WTC11 (cell line): ENCODE data around the gene TEDC2. TPM values are rescaled to one million over a fixed set of nuclear protein-coding genes. Genes with fewer than 3 reads are reported as not detected.

ENCODE experiments used
- USF2 ChIP-seq: sonication (generic); formaldehyde crosslinking; IDR thresholded peaks from 2 replicates; pipeline ENCODE4 v1.8.1; 2023; ENCODE audit warnings: mild to moderate bottlenecking, missing genetic modification reagents, moderate library complexity
- ZNF532 ChIP-seq: fragments of 250-450 bp; sonication (Bioruptor Pico); IDR thresholded peaks from 2 replicates; pipeline ENCODE4 v1.9.0; 2021; ENCODE audit warnings: mild to moderate bottlenecking, borderline replicate concordance
- microRNA-seq: library from miRNA; unstranded; fragments of <30 nt; microRNA quantifications from one replicate; pipeline ENCODE4 v1.2.0, GENCODE V29; 2022; ENCODE audit warnings: borderline number of aligned reads
- total RNA-seq: library from RNA; stranded (reverse); gene quantifications from 3 replicates; pipeline ENCODE4 v1.2.3, GENCODE V29; 2021

The TEDC2 gene
- total RNA-seq, 1 experiment from 2014 or later: 61.6 TPM

DNA sequence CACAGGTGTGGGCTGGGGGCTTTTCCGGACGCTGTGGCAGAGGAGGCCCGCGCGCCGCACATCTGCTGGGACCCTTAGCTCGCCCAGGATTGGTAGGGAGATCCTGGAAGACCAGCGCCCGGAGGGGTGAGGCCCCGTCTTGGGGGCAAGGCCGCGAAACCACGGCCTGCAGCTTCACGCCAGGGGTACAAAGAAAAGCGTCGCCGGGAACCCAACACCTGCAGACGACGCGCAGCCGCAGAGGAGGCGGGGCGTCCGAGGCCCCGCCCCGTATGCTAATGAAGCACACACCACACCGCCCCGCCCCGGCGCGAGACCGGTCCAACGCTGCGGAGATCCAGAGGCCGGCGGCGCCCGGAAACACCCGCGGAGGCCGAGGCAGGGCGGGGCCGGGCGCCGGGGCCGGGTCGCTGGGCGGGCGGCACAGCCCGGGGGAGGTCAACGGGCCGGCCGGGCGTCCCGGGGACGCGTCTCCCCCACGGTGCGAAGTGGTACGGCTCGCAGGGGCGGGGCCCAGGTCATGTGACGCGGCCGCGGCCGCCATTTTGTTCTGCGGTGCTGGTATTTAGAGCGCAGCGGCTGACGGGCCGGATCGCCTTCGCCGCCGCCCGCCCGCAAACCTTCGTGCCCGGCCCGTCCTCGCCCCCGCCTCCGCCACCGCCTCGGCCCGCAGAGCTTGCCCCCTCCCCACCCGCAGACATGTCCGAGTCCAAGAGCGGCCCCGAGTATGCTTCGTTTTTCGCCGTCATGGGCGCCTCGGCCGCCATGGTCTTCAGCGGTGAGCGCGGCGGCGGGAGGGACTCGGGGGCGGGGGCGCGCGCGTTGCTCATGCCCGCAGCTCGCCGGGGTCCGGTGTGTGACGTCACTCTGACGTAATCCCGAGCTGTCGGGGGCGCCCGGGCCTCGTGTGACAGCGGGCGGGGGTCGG lies 53.8 kb downstream of the TEDC2 start, which contains the start of gene ATP6V0C (continued):
- TF ChIP-seq ZNF532 (no peak), USF2 (CRISPR knock-in tag) (peak; percentile 98)

Small RNAs within 50 kb of the gene (microRNA-seq; reads per million reads assigned to microRNA genes)
- gene MIR6767 (not detected), gene MIR6768 (3.5 reads per million, percentile 4 among the genes with 10 or more reads in this experiment)

Other genes starting within 250 kb of the TEDC2 start
- 12.5 to 15.2 TPM (median 13.6 TPM) in 3 replicates for gene BRICD5, start 249.2 kb upstream of the TEDC2 start, total RNA-seq
- gene PGP, start 245.3 kb upstream of the TEDC2 start, total RNA-seq: 38.4 to 40.1 TPM (median 39.5 TPM) in 3 replicates
- gene E4F1, start 236.5 kb upstream of the TEDC2 start, total RNA-seq: 27.2 to 34.4 TPM (median 27.8 TPM) in 3 replicates
- 0.66 to 1.1 TPM (median 1.0 TPM) in 3 replicates for gene DNASE1L2, start 223.7 kb upstream of the TEDC2 start, total RNA-seq
- 100 to 110 TPM (median 106 TPM) in 3 replicates for gene ECI1, start 208.5 kb upstream of the TEDC2 start, total RNA-seq
- 331 to 333 TPM (median 333 TPM) in 3 replicates for gene RNPS1, start 192.0 kb upstream of the TEDC2 start, total RNA-seq
- gene ABCA3, start 119.4 kb upstream of the TEDC2 start, total RNA-seq: 12.1 to 16.8 TPM (median 15.9 TPM) in 3 replicates
- 53.5 to 65.7 TPM (median 54.7 TPM) in 3 replicates for gene CCNF, start 30.7 kb upstream of the TEDC2 start, total RNA-seq
- gene NTN3, start 11.2 kb downstream of the TEDC2 start, total RNA-seq: 0.82 to 0.92 TPM (median 0.89 TPM) in 3 replicates
- gene TBC1D24, start 15.0 kb downstream of the TEDC2 start, total RNA-seq: 17.3 to 21.0 TPM (median 17.8 TPM) in 3 replicates
- 193 to 212 TPM (median 193 TPM) in 3 replicates for gene ATP6V0C, start 53.8 kb downstream of the TEDC2 start, total RNA-seq
- gene AMDHD2, start 60.3 kb downstream of the TEDC2 start, total RNA-seq: 60.1 to 70.9 TPM (median 60.3 TPM) in 3 replicates
- 0.14 to 0.32 TPM (median 0.15 TPM) in 3 replicates for gene CEMP1, start 71.3 kb downstream of the TEDC2 start, total RNA-seq
- gene PDPK1, start 77.9 kb downstream of the TEDC2 start, total RNA-seq: 25.4 to 31.4 TPM (median 29.6 TPM) in 3 replicates
- 24.8 to 27.8 TPM (median 27.2 TPM) in 3 replicates for gene KCTD5, start 222.4 kb downstream of the TEDC2 start, total RNA-seq